NT2/D1 (cell line): ENCODE measurements around the gene FIBCD1.

Experiments
- DNase-seq: peaks from one replicate; pipeline ENCODE4 v3.0.0-alpha.2; 2011; ENCODE audit warnings: low read depth, low spot score
- H3K27me3 ChIP-seq: 2 replicates; pipeline ENCODE4 v1.6.0; 2011; ENCODE audit warnings: mild to moderate bottlenecking; ENCODE audit not compliant: insufficient read length, insufficient read depth
- H3K36me3 ChIP-seq: 2 replicates; pipeline ENCODE4 v1.6.1; 2011; ENCODE audit warnings: mild to moderate bottlenecking, low read length, mixed read lengths; ENCODE audit not compliant: insufficient read depth, insufficient read length
- H3K4me1 ChIP-seq: 2 replicates; pipeline ENCODE4 v1.5.1; 2011; ENCODE audit not compliant: insufficient read depth, insufficient read length
- H3K4me3 ChIP-seq: 2 replicates; pipeline ENCODE4 v1.5.1; 2011; ENCODE audit warnings: low read depth; ENCODE audit not compliant: insufficient read length
- H3K9ac ChIP-seq: 2 replicates; pipeline ENCODE4 v1.6.0; 2011; ENCODE audit warnings: low read depth; ENCODE audit not compliant: insufficient read length
- H3K9me3 ChIP-seq: 2 replicates; pipeline ENCODE4 v1.5.1; 2011; ENCODE audit warnings: mild to moderate bottlenecking, low read length; ENCODE audit not compliant: insufficient read depth
- SUZ12 ChIP-seq: IDR thresholded peaks from 2 replicates; pipeline ENCODE4 v1.6.1; 2011; ENCODE audit not compliant: insufficient read length, insufficient read depth; ENCODE audit errors: extremely low read depth
- YY1 ChIP-seq: IDR thresholded peaks from 2 replicates; pipeline ENCODE4 v1.6.1; 2011; ENCODE audit not compliant: insufficient read length, insufficient read depth
- ZNF274 ChIP-seq: IDR thresholded peaks from 2 replicates; pipeline ENCODE4 v1.6.1; 2011; ENCODE audit warnings: mild to moderate bottlenecking, low read depth, low read length

FIBCD1 gene

GRCh38 chr9:130900701-130901497 lies 38.1 kb downstream of the FIBCD1 start:
- H3K4me3 ChIP-seq, result no peak overlapping the region
- H3K36me3 ChIP-seq, result no peaks in the 10 kb centered on the region
- no peaks in the 10 kb centered on the region for H3K9me3 ChIP-seq
- DNase-seq, result no peak
- peaks cover 1% of the 10 kb centered on the region for H3K4me1 ChIP-seq
- H3K9ac ChIP-seq, result no peak overlapping the region
- H3K27me3 ChIP-seq, result no peaks in the 10 kb centered on the region
- no peak for TF ChIP-seq ZNF274
- no peak for TF ChIP-seq SUZ12
- no peak for TF ChIP-seq YY1

GRCh38 chr9:130899051-130899748 lies 39.8 kb downstream of the FIBCD1 start:
- no peak overlapping the region for H3K4me3 ChIP-seq
- no peak for TF ChIP-seq ZNF274
- no peak for TF ChIP-seq SUZ12
- TF ChIP-seq YY1, result no peak
- H3K36me3 ChIP-seq, result peaks cover 3% of the 10 kb centered on the region
- H3K27me3 ChIP-seq, result no peaks in the 10 kb centered on the region
- no peak for DNase-seq
- H3K4me1 ChIP-seq, result peaks cover 6% of the 10 kb centered on the region
- H3K9ac ChIP-seq, result no peak overlapping the region
- H3K9me3 ChIP-seq, result no peaks in the 10 kb centered on the region

- H3K9ac ChIP-seq, result no peak overlapping the region
- DNase-seq, result no peak
- H3K27me3 ChIP-seq, result no peaks in the 10 kb centered on the region
- TF ChIP-seq ZNF274 (no peak), YY1 (no peak), SUZ12 (no peak)
- no peaks in the 10 kb centered on the region for H3K9me3 ChIP-seq
- no peak overlapping the region for H3K4me3 ChIP-seq
- H3K36me3 ChIP-seq, result peaks cover 9% of the 10 kb centered on the region
- peaks cover 6% of the 10 kb centered on the region for H3K4me1 ChIP-seq
These were observed 40.5 kb downstream of the FIBCD1 start for GRCh38 chr9:130898552-130898852.

- peaks cover 6% of the 10 kb centered on the region for H3K4me1 ChIP-seq
- no peaks in the 10 kb centered on the region for H3K27me3 ChIP-seq
- H3K36me3 ChIP-seq, result peaks cover 14% of the 10 kb centered on the region
- H3K4me3 ChIP-seq, result no peak overlapping the region
- H3K9ac ChIP-seq, result peak overlapping the region; percentile 3
- no peaks in the 10 kb centered on the region for H3K9me3 ChIP-seq
- DNase-seq, result no peak
- no peak for TF ChIP-seq SUZ12
- no peak for TF ChIP-seq YY1
- no peak for TF ChIP-seq ZNF274
These were observed 41.0 kb downstream of the FIBCD1 start for GRCh38 chr9:130897848-130898551.

- Histone ChIP-seq H3K4me1 (peaks cover 6% of the 10 kb centered on the region), H3K9me3 (no peaks in the 10 kb centered on the region), H3K9ac (no peak overlapping the region), H3K4me3 (no peak overlapping the region), H3K36me3 (peaks cover 22% of the 10 kb centered on the region), H3K27me3 (no peaks in the 10 kb centered on the region)
- TF ChIP-seq ZNF274 (no peak), YY1 (no peak), SUZ12 (no peak)
- DNase-seq, result no peak
These were observed 41.8 kb downstream of the FIBCD1 start for GRCh38 chr9:130897105-130897751.

- DNase-seq, result no peak
- H3K9me3 ChIP-seq, result no peaks in the 10 kb centered on the region
- no peak within 1 kb of the TSS for H3K4me3 ChIP-seq
- H3K27me3 ChIP-seq, result no peaks in the 10 kb centered on the region
- H3K36me3 ChIP-seq, result peaks cover 30% of the 10 kb centered on the region
- peak within 1 kb of the TSS; percentile 28 for H3K9ac ChIP-seq
- no peak for TF ChIP-seq SUZ12
- TF ChIP-seq ZNF274, result no peak
- peaks cover 6% of the 10 kb centered on the region for H3K4me1 ChIP-seq
These were observed 42.6 kb downstream of the FIBCD1 start, which contains the start of gene QRFP for GRCh38 chr9:130896233-130897014. TSS of gene QRFP (minus strand) at chr9:130896812. CDS start at chr9:130893838, 2,974 bp downstream.
